Osteoblast (primary cell): ENCODE results near the gene SLC11A1. TPM values are rescaled to one million over a fixed set of nuclear protein-coding genes. Genes with fewer than 3 reads are reported as not detected.

Source experiments
- DNase-seq: peaks from one replicate; pipeline ENCODE4 v3.0.0; 2011; ENCODE audit warnings: low spot score, mixed read lengths; ENCODE audit not compliant: insufficient read length; ENCODE audit errors: missing footprints
- H2AFZ ChIP-seq: 2 replicates; pipeline ENCODE4 v1.6.0; 2011; ENCODE audit warnings: mild to moderate bottlenecking, low read length
- H3K27ac ChIP-seq: 2 replicates; pipeline ENCODE4 v1.5.1; 2011; ENCODE audit warnings: mild to moderate bottlenecking, low read depth, low read length, moderate library complexity
- H3K27me3 ChIP-seq: 2 replicates; pipeline ENCODE4 v1.6.0; 2012; ENCODE audit warnings: mild to moderate bottlenecking, control low read depth, inconsistent platforms, low read length, moderate library complexity; ENCODE audit not compliant: insufficient read depth
- H3K36me3 ChIP-seq: 2 replicates; pipeline ENCODE4 v1.5.1; 2011; ENCODE audit warnings: mild to moderate bottlenecking, low read length, control low read depth, moderate library complexity; ENCODE audit not compliant: insufficient read depth
- H3K4me1 ChIP-seq: 2 replicates; pipeline ENCODE4 v1.5.1; 2011; ENCODE audit warnings: mild to moderate bottlenecking, low read length, control low read depth, moderate library complexity; ENCODE audit not compliant: insufficient read depth
- H3K4me2 ChIP-seq: 2 replicates; pipeline ENCODE4 v1.6.0; 2011; ENCODE audit warnings: mild to moderate bottlenecking, low read length; ENCODE audit not compliant: insufficient read depth
- H3K4me3 ChIP-seq: fragments of 200-600 bp; sonication (generic); 3 replicates; pipeline ENCODE4 v1.5.1; 2012; ENCODE audit warnings: mild to moderate bottlenecking, low read length, inconsistent platforms; ENCODE audit not compliant: insufficient read depth
- H3K79me2 ChIP-seq: 2 replicates; pipeline ENCODE4 v1.6.0; 2012; ENCODE audit warnings: mild to moderate bottlenecking, low read length, control low read depth, inconsistent platforms; ENCODE audit not compliant: insufficient read depth
- H3K9me3 ChIP-seq: 2 replicates; pipeline ENCODE4 v1.5.1; 2011; ENCODE audit warnings: low read depth, low read length, control low read depth
- H4K20me1 ChIP-seq: 2 replicates; pipeline ENCODE4 v1.6.0; 2012; ENCODE audit warnings: mild to moderate bottlenecking, low read length, control low read depth; ENCODE audit not compliant: insufficient read depth
- total RNA-seq: library from RNA; depleted of rRNA; stranded (reverse); fragments of >200 nt; gene quantifications from 2 replicates; pipeline ENCODE4 v1.2.3, GENCODE V29; 2012
- TF ChIP-seq, protein P1 (sequence below): IDR thresholded peaks from 2 replicates; pipeline ENCODE4 v1.5.1; 2011; ENCODE audit warnings: mild to moderate bottlenecking, low read depth, low read length, moderate library complexity; ENCODE audit errors: extremely low read depth

Gene SLC11A1
- total RNA-seq, 1 donor: 0.36 TPM

GRCh38 chr2:218334531-218334930 lies 47.5 kb upstream of the SLC11A1 start:
- H4K20me1 ChIP-seq: no peaks in the 10 kb centered on the region
- no peaks in the 10 kb centered on the region for H3K79me2 ChIP-seq
- no peak overlapping the region for H3K4me2 ChIP-seq
- H3K27ac ChIP-seq: no peak overlapping the region
- H3K27me3 ChIP-seq: no peaks in the 10 kb centered on the region
- no peaks in the 10 kb centered on the region for H3K36me3 ChIP-seq
- no peak overlapping the region for H2AFZ ChIP-seq
- peaks cover 5% of the 10 kb centered on the region for H3K4me1 ChIP-seq
- TF ChIP-seq, protein P1, sequence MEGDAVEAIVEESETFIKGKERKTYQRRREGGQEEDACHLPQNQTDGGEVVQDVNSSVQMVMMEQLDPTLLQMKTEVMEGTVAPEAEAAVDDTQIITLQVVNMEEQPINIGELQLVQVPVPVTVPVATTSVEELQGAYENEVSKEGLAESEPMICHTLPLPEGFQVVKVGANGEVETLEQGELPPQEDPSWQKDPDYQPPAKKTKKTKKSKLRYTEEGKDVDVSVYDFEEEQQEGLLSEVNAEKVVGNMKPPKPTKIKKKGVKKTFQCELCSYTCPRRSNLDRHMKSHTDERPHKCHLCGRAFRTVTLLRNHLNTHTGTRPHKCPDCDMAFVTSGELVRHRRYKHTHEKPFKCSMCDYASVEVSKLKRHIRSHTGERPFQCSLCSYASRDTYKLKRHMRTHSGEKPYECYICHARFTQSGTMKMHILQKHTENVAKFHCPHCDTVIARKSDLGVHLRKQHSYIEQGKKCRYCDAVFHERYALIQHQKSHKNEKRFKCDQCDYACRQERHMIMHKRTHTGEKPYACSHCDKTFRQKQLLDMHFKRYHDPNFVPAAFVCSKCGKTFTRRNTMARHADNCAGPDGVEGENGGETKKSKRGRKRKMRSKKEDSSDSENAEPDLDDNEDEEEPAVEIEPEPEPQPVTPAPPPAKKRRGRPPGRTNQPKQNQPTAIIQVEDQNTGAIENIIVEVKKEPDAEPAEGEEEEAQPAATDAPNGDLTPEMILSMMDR: no peak
- no peak for DNase-seq
- no peak overlapping the region for H3K4me3 ChIP-seq
- H3K9me3 ChIP-seq: no peaks in the 10 kb centered on the region

GRCh38 chr2:218340656-218341055 lies 41.4 kb upstream of the SLC11A1 start:
- Histone ChIP-seq H3K79me2 (no peaks in the 10 kb centered on the region), H3K9me3 (no peaks in the 10 kb centered on the region), H2AFZ (no peak overlapping the region), H3K4me1 (peaks cover 17% of the 10 kb centered on the region), H3K36me3 (no peaks in the 10 kb centered on the region), H3K27ac (no peak overlapping the region), H3K4me3 (no peak overlapping the region), H3K27me3 (no peaks in the 10 kb centered on the region), H3K4me2 (no peak overlapping the region), H4K20me1 (peaks cover 6% of the 10 kb centered on the region)
- TF ChIP-seq, protein P1: no peak
- DNase-seq: peak; percentile 34

- Histone ChIP-seq H2AFZ (no peak overlapping the region), H3K9me3 (no peaks in the 10 kb centered on the region), H3K36me3 (no peaks in the 10 kb centered on the region), H4K20me1 (peaks cover 6% of the 10 kb centered on the region), H3K79me2 (no peaks in the 10 kb centered on the region), H3K27me3 (no peaks in the 10 kb centered on the region), H3K4me3 (no peak overlapping the region), H3K4me1 (peaks cover 17% of the 10 kb centered on the region), H3K4me2 (no peak overlapping the region), H3K27ac (no peak overlapping the region)
- TF ChIP-seq, protein P1: no peak
- DNase-seq: no peak
Observed at GRCh38 chr2:218341381-218341780, 40.7 kb upstream of the SLC11A1 start.

- H3K4me1 ChIP-seq: peaks cover 17% of the 10 kb centered on the region
- TF ChIP-seq, protein P1: no peak
- H4K20me1 ChIP-seq: peaks cover 6% of the 10 kb centered on the region
- no peaks in the 10 kb centered on the region for H3K27me3 ChIP-seq
- peak; percentile 62 for DNase-seq
- no peak overlapping the region for H3K4me2 ChIP-seq
- H3K4me3 ChIP-seq: no peak overlapping the region
- no peak overlapping the region for H3K27ac ChIP-seq
- no peaks in the 10 kb centered on the region for H3K79me2 ChIP-seq
- no peak overlapping the region for H2AFZ ChIP-seq
- H3K9me3 ChIP-seq: no peaks in the 10 kb centered on the region
- no peaks in the 10 kb centered on the region for H3K36me3 ChIP-seq
Observed at GRCh38 chr2:218342837-218343236, 39.2 kb upstream of the SLC11A1 start.
